Mammary epithelial cell (primary cell): ENCODE measurements around the gene RNF207.

Experiments used
- EZH2 ChIP-seq: IDR thresholded peaks from 2 replicates; pipeline ENCODE4 v1.6.1; 2012; ENCODE audit warnings: low read length, inconsistent platforms, borderline replicate concordance
- TF ChIP-seq, protein P1 (sequence below), 2 donors: IDR thresholded peaks in 1 of 2; conservative IDR thresholded peaks in 1 of 2; 2 replicates each; pipeline ENCODE4 v1.5.1; 2011 to 2012; ENCODE audit warnings: inconsistent platforms in 2 of 2, low read length in 2 of 2, mild to moderate bottlenecking in 2 of 2, control low read depth in 1 of 2, low read depth in 1 of 2; ENCODE audit not compliant: insufficient read depth in 1 of 2; ENCODE audit errors: extremely low read depth in 1 of 2

GRCh38 chr1:6218375-6219164 is 12.7 kb downstream of the RNF207 start:
- TF ChIP-seq, protein P1, sequence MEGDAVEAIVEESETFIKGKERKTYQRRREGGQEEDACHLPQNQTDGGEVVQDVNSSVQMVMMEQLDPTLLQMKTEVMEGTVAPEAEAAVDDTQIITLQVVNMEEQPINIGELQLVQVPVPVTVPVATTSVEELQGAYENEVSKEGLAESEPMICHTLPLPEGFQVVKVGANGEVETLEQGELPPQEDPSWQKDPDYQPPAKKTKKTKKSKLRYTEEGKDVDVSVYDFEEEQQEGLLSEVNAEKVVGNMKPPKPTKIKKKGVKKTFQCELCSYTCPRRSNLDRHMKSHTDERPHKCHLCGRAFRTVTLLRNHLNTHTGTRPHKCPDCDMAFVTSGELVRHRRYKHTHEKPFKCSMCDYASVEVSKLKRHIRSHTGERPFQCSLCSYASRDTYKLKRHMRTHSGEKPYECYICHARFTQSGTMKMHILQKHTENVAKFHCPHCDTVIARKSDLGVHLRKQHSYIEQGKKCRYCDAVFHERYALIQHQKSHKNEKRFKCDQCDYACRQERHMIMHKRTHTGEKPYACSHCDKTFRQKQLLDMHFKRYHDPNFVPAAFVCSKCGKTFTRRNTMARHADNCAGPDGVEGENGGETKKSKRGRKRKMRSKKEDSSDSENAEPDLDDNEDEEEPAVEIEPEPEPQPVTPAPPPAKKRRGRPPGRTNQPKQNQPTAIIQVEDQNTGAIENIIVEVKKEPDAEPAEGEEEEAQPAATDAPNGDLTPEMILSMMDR (conservative IDR thresholded peaks at IDR 0.05 in 1 of 2, IDR thresholded peaks at IDR 0.05 in 1 of 2; ENCODE audit: extremely low read depth in 1 of 2, insufficient read depth in 1 of 2, low read depth in 1 of 2, low read length in 2 of 2) = no peak
- TF ChIP-seq EZH2 = no peak
